OCI-LY7 (cell line): Measurements from ENCODE around the gene SMAD1.

Experiments
- CTCF ChIP-seq: fragments of 200-600 bp; sonication (generic); conservative IDR thresholded peaks from 2 replicates; pipeline ENCODE4 v1.5.1; 2014; ENCODE audit warnings: mild to moderate bottlenecking, antibody characterized with exemption, low read length, moderate library complexity, mixed read lengths
- EZH2phosphoT487 ChIP-seq: fragments of 200-600 bp; sonication (generic); IDR thresholded peaks from 2 replicates; pipeline ENCODE4 v1.6.1; 2018; ENCODE audit warnings: low read depth, borderline replicate concordance, mild to moderate bottlenecking, mixed run types, antibody characterized with exemption, low read length, moderate library complexity, mixed read lengths

DNA sequence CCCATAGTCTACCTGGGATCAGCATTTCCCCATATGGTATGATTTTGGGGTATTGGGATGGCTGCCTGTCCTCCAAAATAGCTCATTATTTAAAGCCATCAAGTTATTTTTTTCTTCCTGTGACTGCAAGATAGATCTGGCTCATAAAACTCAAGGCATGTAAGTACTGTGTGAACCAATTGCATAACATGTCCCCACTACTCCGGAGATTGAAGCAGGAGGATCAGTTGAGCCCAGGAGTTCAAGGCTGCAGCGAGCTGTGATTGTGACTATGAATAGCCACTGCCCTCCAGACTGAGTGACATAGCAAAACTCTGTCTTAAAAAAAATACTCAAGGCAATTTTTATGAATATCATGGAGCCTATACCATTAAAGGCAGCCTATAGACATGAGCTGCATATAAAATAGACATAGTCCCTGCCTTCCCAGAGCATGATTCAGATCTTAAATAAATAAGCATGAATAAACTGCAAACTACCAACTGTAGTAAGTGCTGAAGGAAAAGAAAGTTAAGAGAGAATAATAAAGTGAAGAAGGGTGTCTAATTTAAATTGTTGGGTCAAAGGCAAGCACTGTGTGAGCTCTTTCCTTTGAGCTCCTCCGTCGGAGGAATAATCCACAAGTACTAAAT is 120.6 kb downstream of the SMAD1 start:
- no peak for TF ChIP-seq CTCF
- no peak for TF ChIP-seq EZH2phosphoT487
